Ishikawa (cell line): ENCODE data around the gene RFX2.

Experiments
- CEBPB ChIP-seq: IDR thresholded peaks from 2 replicates; pipeline ENCODE4 v1.6.1; 2012
- CREB1 ChIP-seq: IDR thresholded peaks from 2 replicates; pipeline ENCODE4 v1.6.1; 2012; ENCODE audit warnings: low read depth
- EGR1 ChIP-seq: IDR thresholded peaks from 2 replicates; pipeline ENCODE4 v1.6.1; 2012
- EP300 ChIP-seq: IDR thresholded peaks from 2 replicates; pipeline ENCODE4 v1.6.1; 2012; ENCODE audit warnings: borderline replicate concordance
- FOXM1 ChIP-seq: IDR thresholded peaks from 2 replicates; pipeline ENCODE4 v1.6.1; 2012; ENCODE audit warnings: low read depth, borderline replicate concordance
- MAX ChIP-seq: IDR thresholded peaks from 2 replicates; pipeline ENCODE4 v1.6.1; 2012
- NFIC ChIP-seq: IDR thresholded peaks from 2 replicates; pipeline ENCODE4 v1.6.1; 2012
- RAD21 ChIP-seq: IDR thresholded peaks from 2 replicates; pipeline ENCODE4 v1.6.1; 2012; ENCODE audit warnings: low read depth
- REST ChIP-seq: IDR thresholded peaks from 2 replicates; pipeline ENCODE4 v1.6.1; 2012; ENCODE audit warnings: low read depth, mild to moderate bottlenecking
- TAF1 ChIP-seq: IDR thresholded peaks from 2 replicates; pipeline ENCODE4 v1.6.1; 2012; ENCODE audit warnings: low read depth, mild to moderate bottlenecking
- TCF12 ChIP-seq: IDR thresholded peaks from 2 replicates; pipeline ENCODE4 v1.6.1; 2012; ENCODE audit warnings: low read depth
- TEAD4 ChIP-seq: IDR thresholded peaks from 2 replicates; pipeline ENCODE4 v1.6.1; 2012
- USF1 ChIP-seq: IDR thresholded peaks from 2 replicates; pipeline ENCODE4 v1.6.1; 2012
- YY1 ChIP-seq: IDR thresholded peaks from 2 replicates; pipeline ENCODE4 v1.6.1; 2012; ENCODE audit warnings: low read depth
- ZBTB7A ChIP-seq: IDR thresholded peaks from 2 replicates; pipeline ENCODE4 v1.6.1; 2012; ENCODE audit warnings: low read depth

RFX2 gene

DNA sequence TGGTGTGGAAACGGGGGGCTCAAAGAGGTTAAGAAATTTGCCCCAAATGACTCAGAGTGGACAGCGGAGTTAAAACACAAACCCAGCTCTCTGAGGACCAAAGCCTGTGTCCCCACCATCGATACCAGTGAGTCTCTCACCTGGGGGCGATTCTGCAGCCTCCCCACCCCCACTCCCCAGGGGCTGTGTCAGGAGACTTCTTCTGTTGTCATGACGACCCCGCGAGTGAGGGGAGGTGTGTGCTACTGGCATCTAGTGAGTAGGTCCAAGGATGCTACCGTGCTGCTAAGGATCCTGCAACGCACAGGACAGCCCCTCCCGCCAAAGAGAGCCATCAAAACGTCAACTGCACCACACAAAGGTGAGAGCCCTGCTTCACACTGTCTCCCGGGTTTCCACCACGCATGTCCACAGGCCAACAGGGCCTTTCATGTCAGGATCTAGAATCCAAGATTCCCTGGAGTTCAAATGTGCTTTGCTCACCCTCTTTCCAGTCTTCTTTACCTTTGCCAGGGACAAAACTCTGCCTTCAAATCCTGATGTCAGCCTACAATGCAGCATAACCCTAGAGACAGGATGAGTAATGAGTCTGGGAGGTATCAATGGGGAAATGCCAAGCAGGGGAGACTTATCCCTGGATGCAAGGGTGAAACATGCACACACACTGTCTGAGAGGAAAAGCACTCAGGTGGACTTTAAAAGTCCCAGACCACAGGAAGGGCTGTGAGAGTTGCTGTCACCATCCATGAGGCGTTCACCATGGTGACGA, 136.2 kb downstream of the RFX2 start:
- TF ChIP-seq CREB1 (no peak), TAF1 (no peak), FOXM1 (no peak), RAD21 (no peak), MAX (no peak), ZBTB7A (no peak), TCF12 (no peak), YY1 (no peak), REST (no peak), EGR1 (no peak), NFIC (no peak), TEAD4 (no peak), EP300 (no peak), CEBPB (no peak), USF1 (no peak)

DNA sequence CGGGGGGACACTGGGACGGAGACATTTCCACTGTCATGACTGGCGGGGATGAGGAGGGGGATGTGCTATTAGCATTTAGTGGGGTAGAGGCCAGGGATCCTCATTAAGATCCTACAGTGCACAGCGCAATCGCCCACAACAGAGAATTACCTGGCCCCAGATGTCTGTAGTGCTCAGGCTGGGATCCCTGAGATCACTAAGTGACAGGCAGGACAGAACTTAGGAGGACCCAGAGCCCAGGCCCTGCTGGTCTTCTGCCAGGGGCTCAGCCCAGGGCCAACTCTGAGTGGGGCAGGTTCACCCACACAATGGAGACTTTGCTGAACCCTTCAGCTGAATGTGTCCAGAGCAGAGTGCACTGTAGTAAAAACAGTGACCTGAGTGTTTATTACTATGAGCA, 136.9 kb downstream of the RFX2 start:
- TF ChIP-seq EP300, result no peak
- no peak for TF ChIP-seq CREB1
- no peak for TF ChIP-seq TCF12
- TF ChIP-seq MAX, result no peak

GRCh38 chr19:5972355-5972731, 138.0 kb downstream of the RFX2 start:
- TF ChIP-seq CEBPB (no peak), REST (peak; percentile 80), ZBTB7A (no peak)

DNA sequence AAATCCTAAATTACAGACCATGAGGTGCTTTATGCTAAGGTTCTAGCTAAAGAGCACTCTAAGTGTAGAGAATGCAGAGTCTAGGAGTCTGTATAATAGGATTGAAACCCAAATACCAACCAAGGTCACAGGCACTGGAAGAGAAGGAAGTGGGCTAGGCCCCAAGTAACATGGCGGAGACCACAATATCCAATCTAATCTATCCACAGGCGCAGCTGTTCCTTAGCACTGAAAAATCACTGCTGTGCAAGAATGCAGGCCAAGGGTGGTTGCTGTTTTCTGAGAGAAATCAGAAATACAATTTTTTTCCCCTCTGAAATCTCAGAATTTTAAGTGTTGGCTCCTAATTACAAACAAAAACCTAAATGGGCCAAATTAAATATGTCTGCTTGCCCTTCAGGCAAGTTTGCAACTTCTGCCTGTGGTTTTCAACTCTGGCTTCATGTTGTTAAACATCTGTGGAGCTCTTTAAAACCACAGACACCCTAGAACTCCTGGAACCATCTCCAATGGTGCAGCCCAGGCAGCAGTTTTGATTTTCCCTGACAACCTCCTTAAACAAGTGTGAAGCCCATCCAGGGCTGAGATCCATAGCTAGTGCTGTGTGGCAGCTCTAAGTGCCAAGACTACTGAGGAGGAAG, 138.5 kb downstream of the RFX2 start:
- TF ChIP-seq REST (no peak), TEAD4 (no peak), TCF12 (no peak), FOXM1 (no peak), MAX (no peak), USF1 (no peak), EP300 (no peak), NFIC (no peak), EGR1 (no peak), CREB1 (no peak), CEBPB (no peak)

GRCh38 chr19:5969476-5969875, 140.8 kb downstream of the RFX2 start:
- TF ChIP-seq YY1, result no peak
